Cardiac septum (tissue), 1 donor: ENCODE data around the gene CACNB4. TPM values are rescaled to one million over a fixed set of nuclear protein-coding genes. Genes with fewer than 3 reads are reported as not detected.
"Not testable (repeated sequence)": the region's sequence is repeated elsewhere in the genome, so short reads cannot be mapped to it uniquely, and the experiment has no call there.

ENCODE experiments used
- DNase-seq: peaks from one replicate; pipeline ENCODE4 v3.0.0-alpha.2; 2020; ENCODE audit warnings: low spot score
- intact Hi-C: fragments of 100-400 bp; cut with DNase I; formaldehyde crosslinking; loops from one replicate; pipeline ENCODE4 v1.14.0; 2022
- total RNA-seq: library from RNA; stranded (reverse); fragmentation: NEBNext Ultra II Directional; extraction: Animal tissue kit (Norgen Biotek cat#: 25700); gene quantifications from one replicate; pipeline ENCODE4 v1.2.1, GENCODE V29; 2021
- donor health status: DM: no; HTN: no; CAD: no.

The CACNB4 gene
- total RNA-seq, 1 donor from 2014 or later, result 0.67 TPM

- intact Hi-C loops, result no loop called here
- DNase-seq, result no peak
Observed at GRCh38 chr2:151965884-151966283, 133.0 kb downstream of the CACNB4 start.

DNA sequence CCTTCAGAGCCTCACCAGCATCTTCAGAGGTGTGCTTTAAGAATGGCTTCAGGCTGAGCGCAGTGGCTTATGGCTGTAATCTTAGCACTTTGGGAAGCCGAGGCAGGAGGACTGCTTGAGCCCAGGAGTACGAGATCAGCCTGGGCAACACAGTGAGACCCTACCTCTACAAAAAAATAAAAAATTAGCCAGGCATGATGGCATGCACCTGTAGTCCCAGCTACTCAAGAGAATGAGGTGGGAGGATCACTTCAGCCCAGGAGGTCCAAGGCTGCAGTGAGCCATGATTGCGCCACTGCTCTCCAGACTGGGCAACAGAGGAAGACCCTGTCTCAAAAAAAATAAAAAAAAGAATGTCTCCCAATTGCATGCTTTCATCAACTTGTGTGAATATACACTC is 137.3 kb downstream of the CACNB4 start:
- no peak for DNase-seq
- intact Hi-C loops, result no loop called here

- intact Hi-C loops, result no loop called here
Observed at GRCh38 chr2:151959238-151959637, 139.6 kb downstream of the CACNB4 start.

GRCh38 chr2:151953467-151953866 is 145.4 kb downstream of the CACNB4 start:
- no peak for DNase-seq
- intact Hi-C loops, result no loop called here

More at GRCh38 chr2:151959238-151959637, 139.6 kb downstream of the CACNB4 start:
- no peak for DNase-seq

- DNase-seq, result no peak
- intact Hi-C loops, result no loop called here
Observed at GRCh38 chr2:151952691-151953456, 146.0 kb downstream of the CACNB4 start.

DNA sequence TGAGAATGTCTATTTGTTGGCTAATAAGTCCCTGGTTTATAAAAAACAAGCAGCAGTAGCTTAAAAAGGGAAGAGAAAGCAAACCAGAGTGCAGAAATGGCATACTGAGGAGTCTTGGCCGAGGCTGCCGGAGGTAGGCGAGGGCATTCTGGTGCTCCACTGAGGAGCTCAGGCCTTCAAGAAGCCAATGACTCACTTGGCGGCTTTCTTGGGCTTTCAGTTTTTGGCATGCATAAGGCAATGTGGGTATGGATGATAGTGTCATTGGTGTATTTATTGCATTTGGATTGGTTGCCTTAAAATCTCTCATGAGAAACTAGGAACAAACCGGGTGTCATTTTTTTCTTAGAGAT is 151.1 kb downstream of the CACNB4 start:
- no peak for DNase-seq
- intact Hi-C loops, result no loop called here

DNA sequence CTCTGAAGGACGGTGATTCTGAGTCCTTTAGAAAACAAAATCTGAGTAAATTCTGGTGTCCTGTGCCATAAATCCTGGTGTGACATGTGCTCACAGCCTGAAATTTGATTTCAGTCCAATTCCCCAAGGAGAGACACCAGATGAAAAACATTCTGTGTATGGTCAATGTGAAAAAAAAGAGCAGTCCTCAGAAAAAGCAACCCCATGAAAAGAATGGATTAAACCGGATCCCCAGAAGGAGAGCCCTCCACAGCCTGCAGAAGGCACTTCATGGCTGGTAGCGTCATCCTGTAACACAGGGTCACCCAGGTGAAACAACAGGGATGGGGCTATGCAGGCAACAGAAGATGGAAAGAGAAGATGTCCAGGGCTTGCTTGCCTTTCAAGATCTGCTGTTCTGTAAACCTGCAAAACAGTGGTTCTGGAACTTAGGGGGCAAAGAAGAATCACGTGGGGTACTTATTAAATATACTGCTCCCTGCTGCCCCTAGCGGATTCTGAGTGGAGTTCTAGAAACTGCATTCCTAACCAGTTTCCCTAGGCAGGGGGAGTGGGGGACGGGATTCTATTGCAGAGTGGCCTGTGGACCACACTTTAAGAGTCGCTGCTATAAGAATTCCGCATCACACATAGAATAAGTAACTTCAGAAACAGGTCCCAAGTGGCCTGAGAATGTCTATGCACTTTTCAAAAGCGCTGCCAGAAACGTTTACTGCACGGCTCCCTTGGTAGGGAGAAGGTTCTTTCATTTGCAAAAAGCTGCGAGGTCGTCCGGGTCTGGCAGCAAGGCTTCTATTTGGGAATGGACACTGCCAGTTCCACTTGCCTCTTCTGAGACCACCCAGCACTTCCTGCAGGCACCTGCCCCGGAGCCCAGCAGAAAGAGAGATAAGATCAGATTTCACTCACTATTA is 151.7 kb downstream of the CACNB4 start:
- intact Hi-C loops, result no loop called here
- no peak for DNase-seq

DNA sequence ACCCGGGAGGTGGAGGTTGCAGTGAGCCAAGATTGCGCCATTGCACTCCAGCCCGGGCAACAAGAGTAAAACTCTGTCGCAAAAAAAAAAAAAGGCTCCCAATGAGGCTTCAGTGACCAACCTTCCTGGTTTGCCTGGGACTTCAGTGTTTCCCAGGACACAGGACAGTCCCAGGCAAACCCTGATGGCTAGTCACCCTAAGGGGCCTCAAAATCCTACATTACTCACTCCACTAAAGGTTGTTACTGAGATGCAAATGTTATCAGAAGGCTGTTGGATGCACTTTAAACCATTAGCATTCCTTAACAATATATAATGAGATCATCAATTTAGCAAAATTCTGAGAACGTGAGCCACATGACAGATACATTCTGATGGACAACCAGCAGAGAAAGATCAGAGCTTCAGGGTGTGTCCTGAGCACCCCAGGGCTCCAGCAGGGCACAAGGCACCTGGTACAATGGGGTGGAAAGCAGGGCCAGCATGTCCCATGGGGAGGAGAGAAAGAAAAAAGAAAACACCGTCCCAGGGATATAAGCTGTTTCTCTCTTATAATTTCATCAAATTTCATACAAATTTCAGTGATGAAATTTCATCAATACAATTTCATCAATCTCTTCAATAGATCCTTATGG is 152.5 kb downstream of the CACNB4 start:
- intact Hi-C loops, result no loop called here
- DNase-seq, result no peak

- no peak for DNase-seq
- intact Hi-C loops, result no loop called here
Observed at GRCh38 chr2:151945602-151946001, 153.2 kb downstream of the CACNB4 start.

DNA sequence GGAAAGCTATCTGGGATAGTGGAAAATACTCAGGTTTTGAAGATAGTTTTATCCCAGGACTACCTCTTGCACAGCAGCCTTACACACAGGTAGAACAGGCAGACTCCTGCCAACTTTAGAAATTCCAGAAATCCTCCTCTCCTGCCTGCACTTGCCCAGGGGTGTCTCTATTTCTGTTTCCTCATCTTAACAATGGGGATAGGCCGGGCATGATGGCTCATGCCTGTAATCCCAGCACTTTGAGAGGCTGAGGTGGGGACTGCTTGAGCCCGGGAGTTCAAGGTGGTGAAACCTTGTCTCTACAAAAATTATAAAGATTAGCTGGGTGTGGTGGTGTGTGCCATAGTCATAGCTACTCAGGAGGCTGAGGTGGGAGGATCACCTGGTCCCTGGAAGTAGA is 153.7 kb downstream of the CACNB4 start:
- no peak for DNase-seq
- intact Hi-C loops, result no loop called here

GRCh38 chr2:151943461-151943860 is 155.4 kb downstream of the CACNB4 start:
- intact Hi-C loops, result no loop called here

GRCh38 chr2:151942540-151943205 is 156.2 kb downstream of the CACNB4 start:
- DNase-seq, intact Hi-C loops: not testable (repeated sequence)

More at GRCh38 chr2:151943461-151943860, 155.4 kb downstream of the CACNB4 start:
- no peak for DNase-seq

GRCh38 chr2:151937966-151938365 is 160.9 kb downstream of the CACNB4 start:
- intact Hi-C loops, result no loop called here
- no peak for DNase-seq

GRCh38 chr2:151936626-151937025 is 162.2 kb downstream of the CACNB4 start:
- DNase-seq, result no peak
- intact Hi-C loops, result no loop called here

DNA sequence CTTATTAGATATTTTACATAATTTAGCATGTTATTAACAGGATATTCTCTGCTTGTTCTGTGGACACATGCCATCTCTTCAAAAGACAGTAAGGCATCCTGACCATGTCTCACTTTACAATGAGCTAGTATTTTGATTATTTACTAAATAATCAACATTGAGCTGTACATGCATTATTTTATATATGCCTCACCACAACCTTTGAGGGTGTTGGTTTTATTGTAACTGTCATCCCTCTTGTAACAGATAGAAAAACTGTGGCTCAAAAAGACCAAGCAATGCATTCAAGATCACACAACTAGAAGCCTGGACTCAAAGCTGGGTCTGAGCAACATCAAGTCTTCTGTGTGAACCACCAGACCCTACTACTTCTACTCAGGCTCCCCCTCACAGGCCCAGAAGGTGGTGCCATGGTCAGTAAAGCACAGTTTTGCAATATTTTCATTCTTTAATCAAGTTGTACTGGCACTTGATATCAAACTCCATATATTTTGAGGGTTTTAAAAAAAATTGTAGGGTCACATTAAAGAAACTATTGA is 165.5 kb downstream of the CACNB4 start:
- DNase-seq, result no peak
- intact Hi-C loops, result no loop called here

GRCh38 chr2:151931756-151932155 is 167.1 kb downstream of the CACNB4 start:
- intact Hi-C loops, result no loop called here
- no peak for DNase-seq

DNA sequence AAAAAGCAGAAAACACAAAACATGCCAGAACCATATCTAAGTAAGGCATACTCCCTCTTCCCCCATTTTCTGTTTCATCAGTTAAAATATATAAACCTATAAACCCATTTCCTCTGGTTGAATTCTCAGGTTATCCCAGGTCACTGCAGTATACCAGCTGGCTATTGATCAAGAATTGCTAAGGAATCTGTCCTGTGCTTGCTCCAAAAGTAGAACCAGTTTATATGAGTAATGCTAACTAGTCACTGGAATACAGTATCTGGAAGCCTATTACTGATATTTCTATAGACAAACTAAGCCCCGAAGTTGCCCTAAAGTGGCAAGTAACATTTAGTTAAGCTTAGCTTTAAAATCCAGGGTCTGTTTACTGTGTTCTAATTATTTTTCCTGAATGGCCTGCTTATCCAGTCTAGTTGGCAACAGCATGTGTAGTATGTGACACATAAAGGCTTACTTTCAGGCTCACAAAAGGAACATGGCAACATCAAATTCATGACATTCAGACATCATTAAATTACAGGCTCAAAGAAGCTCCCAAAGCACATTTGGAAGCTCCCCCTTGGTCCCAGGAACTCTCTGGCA is 167.7 kb downstream of the CACNB4 start:
- DNase-seq, result no peak
- intact Hi-C loops, result no loop called here

DNA sequence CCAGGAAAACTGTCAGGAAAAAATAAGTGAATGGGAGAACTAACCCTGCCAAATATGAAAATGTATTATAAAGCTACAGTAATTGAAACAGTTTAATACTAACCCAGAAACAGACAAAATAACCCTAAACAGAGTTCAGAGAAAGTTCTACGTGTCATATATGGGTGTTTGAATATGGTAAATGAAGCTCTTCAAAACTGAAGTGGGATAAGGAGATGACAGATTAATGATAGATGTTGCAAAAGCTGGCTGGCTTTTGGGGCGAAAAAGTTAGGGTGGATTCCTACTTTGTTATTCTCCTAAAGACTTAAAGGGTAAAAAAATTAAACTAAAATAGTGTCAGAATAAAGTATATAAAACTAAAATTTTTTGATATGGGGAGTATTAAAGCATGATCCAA is 168.8 kb downstream of the CACNB4 start:
- intact Hi-C loops, result no loop called here
- no peak for DNase-seq

DNA sequence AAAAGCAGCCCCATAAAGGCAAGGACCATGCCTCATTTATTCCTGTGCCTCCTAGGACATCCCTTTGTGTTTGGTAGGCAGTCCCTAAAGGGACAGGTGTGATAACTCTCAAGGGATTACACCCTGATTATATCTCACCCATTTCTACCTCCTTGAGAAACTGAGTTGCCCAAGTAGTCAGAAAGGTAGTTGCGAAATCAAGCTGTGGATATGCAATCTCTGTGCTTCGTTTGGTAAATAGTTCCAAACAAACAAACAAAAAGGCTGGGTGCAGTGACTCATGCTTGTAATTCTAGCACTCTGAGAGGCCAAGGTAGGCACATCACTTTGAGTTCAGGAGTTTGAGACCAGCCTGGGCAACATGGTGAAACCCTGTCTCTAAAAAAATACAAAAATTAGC is 170.5 kb downstream of the CACNB4 start:
- intact Hi-C loops, result no loop called here
- no peak for DNase-seq
